ENCODE results near the gene METTL16. TPM values are rescaled to one million over a fixed set of nuclear protein-coding genes. Genes with fewer than 3 reads are reported as not detected.

Gene METTL16
- total and polyA plus RNA-seq, 2 of the 4 experiments (the other 2 are of a cell fraction) = 11.8 to 15.4 TPM

DNA sequence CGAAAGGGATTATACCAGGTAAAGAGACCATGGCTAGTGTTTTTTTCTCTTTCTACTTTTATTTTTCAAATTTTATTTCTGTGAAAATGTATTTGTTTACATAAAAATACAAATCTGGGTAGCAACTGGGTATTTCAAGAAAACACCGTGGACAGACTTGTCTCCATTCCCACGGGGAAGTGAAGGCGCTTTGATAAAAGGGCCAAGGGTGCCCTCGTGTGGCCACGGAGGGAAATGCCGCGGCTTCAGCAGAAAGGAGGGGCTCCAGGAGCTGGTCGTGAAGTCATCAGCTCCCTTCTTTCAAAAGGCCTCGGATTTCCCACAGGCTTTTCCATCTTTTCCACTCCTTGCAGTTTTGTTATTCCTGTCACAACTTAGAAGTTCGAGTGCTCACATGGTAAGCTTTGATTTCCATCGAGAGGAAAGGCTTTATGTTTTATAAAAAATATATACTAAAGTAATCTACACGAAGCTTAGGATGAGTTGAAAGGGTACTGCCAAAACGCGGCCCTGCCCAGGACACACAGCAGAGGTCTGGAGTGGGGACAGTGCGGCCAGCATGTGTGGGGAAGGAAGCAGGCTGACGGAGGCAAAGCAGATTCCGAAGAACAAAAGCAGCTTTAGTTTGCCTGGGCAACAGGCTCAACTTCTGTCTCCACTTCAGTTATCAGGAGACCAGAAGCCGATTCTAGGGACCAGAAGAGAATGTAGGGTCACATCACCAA is 95.5 kb downstream of the METTL16 start:
- Histone ChIP-seq H3K9me1 (ENCODE audit: insufficient read depth, low read length) (no peaks in the 10 kb centered on the region; the same call in 1 of the 2 replicates), H3K4ac (ENCODE audit: low read depth, low read length) (peak overlapping the region; percentile 18; the same call in 1 of the 2 replicates), H3K18ac (ENCODE audit: low read depth, low read length) (no peak overlapping the region), H3K4me2 (ENCODE audit: low read depth, low read length) (no peak overlapping the region), H3K4me3 (ENCODE audit: insufficient read depth, low read depth, low read length) (no peak overlapping the region), H3K27ac (ENCODE audit: insufficient read depth, low read length) (peak overlapping the region; percentile 16; the same call in 1 of the 2 replicates), H2BK20ac (ENCODE audit: low read depth, low read length) (0 out of 2 replicates have a peak overlapping the region, but pooled peaks have one; percentile 3), H3K9ac (ENCODE audit: low read depth, low read length) (no peak overlapping the region), H3K56ac (ENCODE audit: extremely low read depth, insufficient read depth, low read length) (no peak overlapping the region), H2AK5ac (ENCODE audit: low read depth, low read length) (no peak overlapping the region), H4K91ac (ENCODE audit: insufficient read depth, low read depth, low read length) (peak overlapping the region; percentile 61), H4K20me1 (ENCODE audit: insufficient read depth, low read length) (no peaks in the 10 kb centered on the region), H3K36me3 (ENCODE audit: control insufficient read depth, insufficient read depth, low read length) (peaks cover 14% of the 10 kb centered on the region), H3K23ac (ENCODE audit: low read depth, low read length) (no peak overlapping the region), H2AK9ac (replicated peaks; ENCODE audit: low read depth, low read length, poor library complexity) (no peak overlapping the region), H3K4me1 (ENCODE audit: control insufficient read depth, insufficient read depth, low read length) (peaks cover 22% of the 10 kb centered on the region), H3K9me3 (ENCODE audit: control insufficient read depth, insufficient read depth, low read length) (no peaks in the 10 kb centered on the region), H2BK120ac (ENCODE audit: low read depth, low read length) (no peak overlapping the region), H3K79me1 (ENCODE audit: low read depth in 1 of 2, low read length in 2 of 2) (peaks cover 4 to 28% of the 10 kb centered on the region in 2 experiments; a peak in 3 of 4 replicates), H3K27me3 (ENCODE audit: control insufficient read depth, insufficient read depth, low read length) (no peaks in the 10 kb centered on the region), H2BK5ac (ENCODE audit: low read depth, low read length, poor library complexity, severe bottlenecking) (no peak overlapping the region), H4K8ac (ENCODE audit: low read depth in 2 of 2, low read length in 2 of 2) (peak overlapping the region in 1 of 2 experiments; percentile 31; a peak in 1 of 4 replicates), H4K5ac (ENCODE audit: low read depth, low read length) (no peak overlapping the region; the same call in 1 of the 2 replicates), H3K14ac (replicated peaks; ENCODE audit: low read depth, low read length) (no peak overlapping the region), H2BK15ac (ENCODE audit: low read depth, low read length) (no peak overlapping the region), H2AFZ (replicated peaks; ENCODE audit: low read length, poor library complexity) (no peak overlapping the region)
- peak; percentile 72 for ATAC-seq (ENCODE audit: low read depth)
- DNase-seq = peak; percentile 86
- POLR2A ChIA-PET (ENCODE audit: unreplicated experiment) = interaction anchor here (0.7 to 0.9 kb wide), 2 partner anchors 34 to 305 kb away, joined by 3 read pairs; no protein-coding TSS in a partner anchor
- in situ Hi-C loops (cut with MboI; ENCODE audit: low sequenced_read_pairs) (no loop called here), dilution Hi-C loops (cut with HindIII; ENCODE audit: low sequenced_read_pairs, unreplicated experiment) (no loop called here), intact Hi-C loops (cut with micrococcal nuclease) (loop anchor here (1.0 kb wide), 2 partner anchors 24 to 34 kb away; no protein-coding TSS in a partner anchor)
- CTCF ChIA-PET = interaction anchor here (0.5 to 4.9 kb wide), 14 partner anchors 9 to 359 kb away, joined by 3 to 64 read pairs (median 4); no protein-coding TSS in a partner anchor
- 76% methylated on average over 4 of the region's 19 CpGs; no CpG with 5 or more reads in 1 of the 2 experiments for WGBS, 2 experiments (ENCODE audit: extremely low coverage in 2 of 2, insufficient read length in 1 of 2)
- 0 out of 2 replicates have a peak, but pooled peaks have one; percentile 28 for TF ChIP-seq MXI1 (IDR thresholded peaks at IDR 0.05; ENCODE audit: borderline replicate concordance, low read depth, low read length)
- TF ChIP-seq FOS (IDR thresholded peaks at IDR 0.05; ENCODE audit: low read depth, low read length) = no peak
- TF ChIP-seq POLR2A (IDR thresholded peaks at IDR 0.05; ENCODE audit: low read depth, low read length) = peak; percentile 46
- peak; percentile 97 for TF ChIP-seq RAD21 (IDR thresholded peaks at IDR 0.05; ENCODE audit: low read length)
- no peak for TF ChIP-seq BHLHE40 (IDR thresholded peaks at IDR 0.05; ENCODE audit: low read depth, low read length)
- TF ChIP-seq MAFK (IDR thresholded peaks at IDR 0.05; ENCODE audit: low read depth, low read length) = no peak
- TF ChIP-seq RFX5 (IDR thresholded peaks at IDR 0.05; ENCODE audit: low read depth, low read length) = peak; percentile 79; the same call in 1 of the 2 replicates
- TF ChIP-seq SMC3 (IDR thresholded peaks at IDR 0.05; ENCODE audit: low read depth, low read length) = peak; percentile 97
- peak; percentile 85 for TF ChIP-seq MAZ (IDR thresholded peaks at IDR 0.05; ENCODE audit: borderline replicate concordance, low read depth, low read length)
- TF ChIP-seq NFE2L2 (IDR thresholded peaks at IDR 0.05; ENCODE audit: low read depth, low read length) = no peak
- TF ChIP-seq, protein P1, sequence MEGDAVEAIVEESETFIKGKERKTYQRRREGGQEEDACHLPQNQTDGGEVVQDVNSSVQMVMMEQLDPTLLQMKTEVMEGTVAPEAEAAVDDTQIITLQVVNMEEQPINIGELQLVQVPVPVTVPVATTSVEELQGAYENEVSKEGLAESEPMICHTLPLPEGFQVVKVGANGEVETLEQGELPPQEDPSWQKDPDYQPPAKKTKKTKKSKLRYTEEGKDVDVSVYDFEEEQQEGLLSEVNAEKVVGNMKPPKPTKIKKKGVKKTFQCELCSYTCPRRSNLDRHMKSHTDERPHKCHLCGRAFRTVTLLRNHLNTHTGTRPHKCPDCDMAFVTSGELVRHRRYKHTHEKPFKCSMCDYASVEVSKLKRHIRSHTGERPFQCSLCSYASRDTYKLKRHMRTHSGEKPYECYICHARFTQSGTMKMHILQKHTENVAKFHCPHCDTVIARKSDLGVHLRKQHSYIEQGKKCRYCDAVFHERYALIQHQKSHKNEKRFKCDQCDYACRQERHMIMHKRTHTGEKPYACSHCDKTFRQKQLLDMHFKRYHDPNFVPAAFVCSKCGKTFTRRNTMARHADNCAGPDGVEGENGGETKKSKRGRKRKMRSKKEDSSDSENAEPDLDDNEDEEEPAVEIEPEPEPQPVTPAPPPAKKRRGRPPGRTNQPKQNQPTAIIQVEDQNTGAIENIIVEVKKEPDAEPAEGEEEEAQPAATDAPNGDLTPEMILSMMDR (conservative IDR thresholded peaks at IDR 0.05; ENCODE audit: low read depth, low read length) = peak; percentile 98
- no TSS peak for BruUV-seq (replicated peaks)
